Kasumi-1 (cell line): ENCODE measurements around the gene CUL4B.
A peak's percentile ranks its signal among the peaks of the same experiment; 100 is the strongest.
"Not testable (repeated sequence)": the region's sequence is repeated elsewhere in the genome, so short reads cannot be mapped to it uniquely, and the experiment has no call there.

ENCODE experiments used
- DNase-seq, 2 experiments: peaks; one replicate each; lab custom pipeline; 2025; lab: John Stamatoyannopoulos, UW

Gene CUL4B

GRCh38 chrX:120522820-120523219, 37.9 kb downstream of the CUL4B start:
- DNase-seq = peak in 1 of 2 experiments; percentile 0

- DNase-seq = no peak
Observed at GRCh38 chrX:120517936-120518335, 42.8 kb downstream of the CUL4B start.

GRCh38 chrX:120514236-120514635, 46.5 kb downstream of the CUL4B start:
- DNase-seq = peak; percentile 29 to 31

- DNase-seq = no peak
Observed at GRCh38 chrX:120512627-120513026, 48.1 kb downstream of the CUL4B start.

GRCh38 chrX:120512222-120512621, 48.5 kb downstream of the CUL4B start:
- DNase-seq = no peak

GRCh38 chrX:120504569-120504968, 56.2 kb downstream of the CUL4B start:
- DNase-seq = no peak

GRCh38 chrX:120499301-120500072, 61.3 kb downstream of the CUL4B start:
- DNase-seq = no peak

- DNase-seq = not testable (repeated sequence)
Observed at GRCh38 chrX:120490119-120490518, 70.6 kb downstream of the CUL4B start.

GRCh38 chrX:120486786-120487185, 74.0 kb downstream of the CUL4B start:
- no peak for DNase-seq

GRCh38 chrX:120485638-120486520, 74.9 kb downstream of the CUL4B start:
- peak; percentile 83 to 88 for DNase-seq

- DNase-seq = peak in 1 of 2 experiments; percentile 38
Observed at GRCh38 chrX:120485315-120485637, 75.5 kb downstream of the CUL4B start.

GRCh38 chrX:120477453-120477852, 83.3 kb downstream of the CUL4B start:
- DNase-seq = no peak

- DNase-seq = no peak
Observed at GRCh38 chrX:120476714-120477113, 84.0 kb downstream of the CUL4B start.

- DNase-seq = peak in 1 of 2 experiments; percentile 28
Observed at GRCh38 chrX:120475447-120475846, 85.3 kb downstream of the CUL4B start.
